GM18517 (cell line): Measurements from ENCODE around the gene LRIT3.

Source experiments
- ATAC-seq: cut with Tn5 transposase; IDR thresholded peaks from one replicate; pipeline ENCODE4 v1.9.1; 2021; ENCODE audit warnings: mild to moderate bottlenecking, moderate library complexity; ENCODE audit not compliant: unreplicated experiment

LRIT3 gene

DNA sequence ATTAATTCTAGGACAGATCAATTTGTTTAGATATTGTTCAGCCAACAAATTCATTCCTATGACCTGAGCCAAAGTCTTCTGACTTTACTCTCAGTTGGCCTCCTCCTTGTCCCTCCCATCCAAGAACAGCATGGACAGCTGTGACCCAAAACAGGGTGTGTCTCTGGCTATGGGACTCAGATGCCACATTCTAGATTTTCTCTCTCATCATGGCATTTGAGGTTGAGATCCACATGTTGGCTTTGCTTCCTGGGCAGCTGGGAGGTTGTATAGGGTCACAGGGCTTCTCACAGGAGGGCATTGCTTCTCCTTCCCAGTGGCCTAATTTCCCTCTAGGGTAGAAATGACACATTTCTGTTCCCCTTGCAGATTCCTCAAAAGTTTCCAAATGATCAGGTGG is 42.2 kb downstream of the LRIT3 start:
- no peak for ATAC-seq

DNA sequence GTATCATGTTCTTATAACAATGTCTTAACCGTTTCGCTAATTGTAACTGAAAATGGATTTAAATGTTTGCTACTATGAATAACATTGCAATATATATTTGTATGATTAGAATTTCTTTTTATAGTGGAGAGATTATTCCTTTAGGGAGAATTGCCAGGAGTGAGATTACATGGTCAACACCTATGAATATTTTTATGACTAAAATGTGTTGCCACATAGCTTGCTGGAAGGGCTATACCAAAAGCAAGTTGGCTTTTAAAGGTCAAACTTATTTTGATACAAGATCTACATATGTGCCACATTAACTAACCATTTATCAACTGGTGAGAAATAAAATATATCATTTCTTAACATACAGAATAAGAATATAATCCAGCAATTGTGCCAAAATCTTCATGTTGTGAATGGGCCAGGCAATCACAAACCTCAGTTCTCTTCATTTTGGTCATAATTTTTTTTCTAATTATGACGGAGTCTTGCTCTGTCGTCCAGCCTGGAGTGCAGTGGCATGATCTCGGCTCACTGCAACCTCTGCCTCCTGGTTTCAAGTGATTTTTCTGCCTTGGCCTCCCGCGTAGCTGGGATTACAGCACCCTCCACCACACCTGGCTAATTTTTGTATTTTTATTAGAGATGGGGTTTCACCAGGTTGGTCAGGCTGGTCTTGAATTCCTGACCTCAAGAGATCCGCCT is 54.8 kb downstream of the LRIT3 start:
- ATAC-seq: no peak

DNA sequence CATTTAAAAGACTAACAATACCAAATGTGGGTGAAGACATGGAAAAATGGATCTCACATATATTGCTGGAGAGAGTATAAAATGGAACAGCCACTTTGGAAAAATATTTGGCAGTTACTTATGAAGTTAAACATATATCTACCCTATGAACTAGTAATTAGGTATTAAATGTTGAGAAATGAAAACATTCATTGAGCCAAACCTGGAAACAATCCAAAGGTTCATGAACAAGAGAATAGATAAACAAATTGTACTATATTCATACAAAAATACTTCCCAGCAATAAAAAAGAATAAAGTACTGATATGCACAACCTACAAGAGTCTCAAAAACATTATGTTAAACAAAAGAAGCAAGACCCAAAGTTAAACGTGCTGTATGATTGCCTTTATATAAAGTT is 60.8 kb downstream of the LRIT3 start:
- ATAC-seq: no peak

DNA sequence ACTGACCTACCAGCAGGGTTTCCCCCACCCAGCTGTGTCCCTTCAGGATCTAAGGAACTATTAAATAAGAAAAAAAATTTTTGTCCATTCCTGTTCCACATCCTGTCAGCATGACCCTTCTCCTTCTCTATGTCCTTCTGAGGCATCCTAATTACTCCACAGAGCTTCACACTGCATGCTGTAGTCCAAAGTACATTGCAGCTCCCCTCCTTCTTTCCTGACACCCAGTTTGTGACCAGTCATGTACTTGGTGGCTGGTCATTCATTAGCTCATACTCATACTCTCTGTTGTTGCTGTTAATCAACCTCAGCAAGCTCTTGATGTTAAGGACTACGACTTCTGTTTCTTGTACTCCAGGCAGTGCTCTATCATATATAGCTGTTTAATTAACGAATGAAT is 62.3 kb downstream of the LRIT3 start:
- no peak for ATAC-seq

DNA sequence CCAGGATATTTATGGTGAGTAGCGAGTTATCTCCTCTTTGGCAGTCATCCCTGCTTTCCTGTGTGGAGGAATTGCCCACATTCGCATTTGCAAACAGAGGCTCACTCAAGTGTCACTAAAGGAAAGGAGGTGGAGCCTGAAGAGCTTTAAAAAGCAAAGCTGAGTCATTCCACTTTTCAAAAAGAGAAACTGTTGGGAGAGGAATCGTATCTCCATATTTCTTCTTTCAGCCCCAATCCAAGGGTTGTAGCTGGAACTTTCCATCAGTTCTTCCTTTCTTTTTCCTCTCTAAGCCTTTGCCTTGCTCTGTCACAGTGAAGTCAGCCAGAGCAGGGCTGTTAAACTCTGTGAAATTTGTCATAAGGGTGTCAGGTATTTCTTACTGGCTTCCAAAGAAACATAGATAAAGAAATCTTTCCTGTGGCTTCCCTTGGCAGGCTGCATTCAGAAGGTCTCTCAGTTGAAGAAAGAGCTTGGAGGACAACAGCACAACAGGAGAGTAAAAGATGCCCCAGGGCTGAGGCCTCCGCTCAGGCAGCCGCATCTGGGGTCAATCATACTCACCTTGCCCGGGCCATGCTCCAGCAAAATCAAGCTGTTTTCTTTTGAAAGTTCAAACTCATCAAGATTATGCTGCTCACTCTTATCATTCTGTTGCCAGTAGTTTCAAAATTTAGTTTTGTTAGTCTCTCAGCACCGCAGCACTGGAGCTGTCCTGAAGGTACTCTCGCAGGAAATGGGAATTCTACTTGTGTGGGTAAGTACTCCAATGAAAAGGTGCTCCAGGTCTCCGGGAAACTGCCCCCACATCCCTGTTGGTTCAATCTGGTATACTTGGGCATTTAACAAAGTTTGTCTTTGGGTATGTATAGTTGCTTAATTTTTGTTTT is 65.0 kb downstream of the LRIT3 start, which contains the start of gene EGF:
Gene EGF, plus strand, starts transcription at position 178 of the 890 bp plus-strand sequence. Its CDS starts 453 bp downstream, at position 631.
- ATAC-seq: no peak

DNA sequence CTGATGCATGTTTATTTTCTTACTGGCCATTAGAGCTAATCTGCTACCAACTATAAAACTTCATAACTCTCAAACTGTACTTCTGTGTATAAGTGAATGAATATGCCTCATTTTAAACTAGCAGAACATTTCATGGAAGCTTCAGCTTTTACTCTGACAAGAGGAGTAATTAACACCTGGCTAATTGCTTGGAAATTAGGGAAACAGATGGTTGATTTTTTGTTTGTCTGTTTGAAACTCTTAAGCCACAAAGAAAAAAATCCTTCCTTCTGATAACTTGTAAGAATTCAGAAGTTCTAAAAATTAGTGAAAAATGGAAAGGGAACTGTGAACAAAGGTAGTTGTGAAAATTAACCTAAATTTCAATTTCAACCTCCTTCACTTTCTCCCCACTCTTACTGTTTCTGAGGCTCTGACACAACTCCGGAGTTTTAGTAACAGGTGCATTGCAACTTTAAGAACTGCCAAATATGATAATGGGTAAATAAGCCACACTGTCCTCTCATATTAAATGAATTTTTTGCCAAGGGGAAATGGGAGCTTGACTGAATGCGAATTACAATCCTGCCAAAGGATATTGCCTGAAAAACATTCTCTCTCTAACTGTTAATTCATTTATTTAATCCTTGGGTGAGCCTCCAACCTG is 65.8 kb downstream of the LRIT3 start:
- ATAC-seq: no peak

DNA sequence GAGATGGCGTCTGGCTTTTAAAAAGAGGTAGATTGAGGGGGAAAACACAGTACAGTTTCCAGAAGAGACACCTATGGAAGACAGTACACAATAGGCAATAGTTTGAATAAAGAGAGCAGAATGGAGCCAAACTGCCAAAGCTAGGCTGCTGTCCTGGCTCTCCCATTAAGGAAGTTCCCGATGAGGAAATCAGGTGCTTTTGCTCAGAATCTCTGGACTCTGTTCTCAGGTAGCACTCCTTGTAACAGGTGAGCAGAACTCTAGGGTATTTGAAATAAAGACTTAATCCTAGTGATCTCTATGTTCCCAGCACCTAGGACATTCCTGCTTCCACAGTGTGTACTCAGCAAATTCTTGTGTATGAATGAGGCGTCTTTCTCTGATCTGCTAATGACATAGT is 66.4 kb downstream of the LRIT3 start:
- ATAC-seq: no peak

DNA sequence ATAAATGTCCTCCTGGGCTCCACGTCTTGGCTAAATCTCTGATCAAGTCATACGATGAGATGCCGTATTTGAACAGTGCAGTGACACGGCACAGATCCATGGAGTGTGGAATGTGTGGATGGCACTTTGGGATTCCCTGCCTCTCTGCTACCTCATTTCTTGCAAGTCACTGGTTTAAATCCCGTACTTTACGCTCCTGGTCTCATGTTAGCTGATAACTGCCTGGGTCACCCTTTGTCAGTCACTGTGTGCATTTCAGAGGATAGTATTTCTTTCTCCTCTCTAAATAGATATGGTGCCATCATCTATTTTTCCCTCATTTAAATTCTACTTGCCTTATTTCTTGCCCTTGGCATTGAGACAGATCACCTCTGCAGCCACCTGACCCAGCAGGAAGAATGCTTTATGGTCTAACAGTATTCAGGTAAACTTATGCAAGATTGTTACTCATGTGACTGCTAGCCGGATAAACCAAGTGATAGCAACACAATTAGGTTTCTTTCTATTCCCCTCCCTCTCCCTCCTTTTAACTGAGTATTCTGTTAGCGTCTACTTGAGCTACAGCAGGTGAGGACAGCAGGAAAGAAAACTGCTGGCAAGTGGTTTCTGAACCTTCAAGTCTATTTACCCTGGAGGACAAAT is 67.6 kb downstream of the LRIT3 start:
- no peak for ATAC-seq

DNA sequence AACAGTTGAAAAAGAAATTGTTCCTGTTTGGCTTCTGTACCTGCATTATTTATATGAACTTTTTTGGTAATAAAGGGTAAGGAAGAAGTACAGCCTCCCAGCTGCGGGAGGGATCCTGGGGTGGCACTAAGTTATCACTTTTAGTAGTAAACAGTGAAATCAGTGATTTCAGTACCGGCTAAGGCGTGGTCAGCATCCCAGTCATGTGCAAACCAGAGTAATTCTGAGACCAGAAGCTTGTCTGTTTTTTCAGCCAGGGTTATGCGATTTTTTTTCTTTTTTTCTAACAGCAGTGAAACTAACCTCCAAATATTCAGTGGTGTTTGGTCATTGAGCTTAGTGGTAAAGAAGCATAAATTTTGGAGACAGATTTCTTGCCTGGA is 68.1 kb downstream of the LRIT3 start:
- ATAC-seq: no peak

DNA sequence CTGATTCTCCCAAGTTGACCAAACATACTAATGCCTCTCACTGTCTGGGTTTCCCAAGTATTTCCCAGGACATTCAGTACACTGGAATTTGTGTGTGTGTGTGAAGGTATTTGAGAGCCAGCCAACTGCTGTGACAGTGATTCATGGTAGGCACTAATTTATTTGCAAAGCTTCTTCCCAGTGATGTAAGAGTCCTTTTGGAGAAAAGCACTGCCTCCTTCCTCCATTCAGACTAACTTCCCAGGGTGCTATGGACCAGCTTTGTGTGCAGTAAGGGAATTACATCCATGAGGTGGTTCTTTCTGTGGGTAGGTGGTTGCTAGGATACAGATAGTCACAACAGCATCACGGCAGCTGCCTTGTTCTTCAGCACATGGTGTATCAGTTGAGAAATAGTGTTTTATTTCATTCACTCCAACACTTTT is 73.5 kb downstream of the LRIT3 start:
- no peak for ATAC-seq
